Measurements from ENCODE around the gene NEK1. TPM values are rescaled to one million over a fixed set of nuclear protein-coding genes. Genes with fewer than 3 reads are reported as not detected.

The NEK1 gene
- total RNA-seq, 4 donors from 2014 or later, result 10.2 to 15.8 (median 12.9) TPM

DNA sequence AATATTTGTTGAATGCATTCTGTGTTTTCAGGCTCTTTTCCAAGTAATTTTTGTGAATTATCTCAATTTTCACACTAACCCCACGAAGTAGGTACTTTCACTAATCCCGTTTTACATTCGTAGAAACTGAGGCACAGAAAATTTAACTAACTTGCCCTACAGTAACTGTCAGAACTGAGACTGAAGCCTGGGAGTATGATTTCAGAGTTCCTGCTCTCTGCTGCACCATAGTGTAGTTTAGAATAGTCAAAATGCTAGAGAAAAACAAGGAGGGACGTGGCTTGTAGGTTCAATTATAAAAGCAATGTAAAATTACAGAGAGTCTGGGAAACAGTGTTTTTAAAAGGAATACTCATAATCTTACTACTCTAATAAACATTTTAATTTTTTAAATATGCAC lies 10.2 kb upstream of the NEK1 start:
- intact Hi-C loops (cut with DNase I), result loop anchor here (5.0 kb wide), 1 partner anchor 135 kb away; the partner anchor contains the start of gene HPF1

DNA sequence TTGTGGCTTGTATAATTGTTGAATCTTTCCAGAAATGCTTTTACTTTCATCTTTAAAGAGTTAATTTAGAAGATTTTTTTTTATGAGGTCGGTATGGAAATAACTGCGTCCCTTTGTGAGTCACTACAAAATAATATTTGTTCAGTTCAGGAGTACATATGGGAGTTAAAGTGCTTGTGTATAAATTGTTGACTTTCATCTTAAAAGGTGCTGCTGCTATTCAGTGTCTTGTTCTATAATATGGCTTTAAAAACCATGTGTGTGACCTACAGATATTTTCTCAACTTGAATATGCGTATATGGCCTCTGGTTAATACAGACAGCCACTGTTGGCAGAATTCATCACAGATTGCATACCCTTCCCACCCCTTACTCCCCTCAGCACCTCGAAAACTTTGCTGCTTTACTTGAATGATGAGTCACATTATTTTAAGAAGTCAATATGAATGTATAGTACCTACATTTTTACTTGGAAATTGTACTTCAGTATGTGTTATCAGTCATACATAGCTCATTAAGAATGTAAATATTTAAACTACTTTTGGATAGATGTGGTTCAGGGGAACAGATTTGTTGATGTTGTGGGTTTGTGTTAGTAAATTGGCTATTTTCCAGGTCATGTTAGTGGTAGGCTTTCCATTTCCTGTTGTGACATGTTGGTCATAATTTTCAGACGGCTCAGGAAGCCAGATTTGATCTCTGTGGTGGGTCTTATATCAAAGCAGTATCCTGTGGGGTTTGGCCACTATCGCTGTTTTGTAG lies 9.5 kb upstream of the NEK1 start:
- TF ChIP-seq CTCF (IDR thresholded peaks at IDR 0.05), result no peak
- TF ChIP-seq POLR2A (IDR thresholded peaks at IDR 0.05; ENCODE audit: low read depth), result no peak
- TF ChIP-seq EP300 (IDR thresholded peaks at IDR 0.05), result no peak
- TF ChIP-seq POLR2AphosphoS5 (IDR thresholded peaks at IDR 0.05), result no peak
- Histone ChIP-seq H3K27ac (replicated peaks in 1 of 4) (peak overlapping the region in 2 of 4 donors; percentile 50 to 95), H3K4me1 (peaks cover 16 to 43% (median 33%) of the 10 kb centered on the region in 4 donors), H3K27me3 (no peaks in the 10 kb centered on the region), H3K36me3 (no peaks in the 10 kb centered on the region), H3K9me3 (no peaks in the 10 kb centered on the region), H3K4me3 (peak overlapping the region; percentile 57 to 79 (median 74))
- intact Hi-C loops (cut with DNase I), result loop anchor here (2.0 to 5.0 kb wide), 2 partner anchors 135 to 405 kb away; partner anchors contain the start of genes HPF1 and MFAP3L
- DNase-seq (ENCODE audit: extremely low spot score), result no peak
- WGBS, result 7% methylated on average over 6 of the region's 6 CpGs

More for the DNA sequence above, 10.2 kb upstream of the NEK1 start:
- H3K4me1 ChIP-seq, result peaks cover 16 to 43% (median 34%) of the 10 kb centered on the region in 4 donors
- DNase-seq (ENCODE audit: extremely low spot score), result no peak
- 48% methylated on average over 4 of the region's 4 CpGs for WGBS
- H3K27ac ChIP-seq (replicated peaks in 1 of 4), result peak overlapping the region in 1 of 4 donors; percentile 16
- no peaks in the 10 kb centered on the region for H3K27me3 ChIP-seq
- no peaks in the 10 kb centered on the region for H3K36me3 ChIP-seq
- H3K4me3 ChIP-seq, result no peak overlapping the region
- no peak for TF ChIP-seq POLR2AphosphoS5 (IDR thresholded peaks at IDR 0.05)
- no peaks in the 10 kb centered on the region for H3K9me3 ChIP-seq

DNA sequence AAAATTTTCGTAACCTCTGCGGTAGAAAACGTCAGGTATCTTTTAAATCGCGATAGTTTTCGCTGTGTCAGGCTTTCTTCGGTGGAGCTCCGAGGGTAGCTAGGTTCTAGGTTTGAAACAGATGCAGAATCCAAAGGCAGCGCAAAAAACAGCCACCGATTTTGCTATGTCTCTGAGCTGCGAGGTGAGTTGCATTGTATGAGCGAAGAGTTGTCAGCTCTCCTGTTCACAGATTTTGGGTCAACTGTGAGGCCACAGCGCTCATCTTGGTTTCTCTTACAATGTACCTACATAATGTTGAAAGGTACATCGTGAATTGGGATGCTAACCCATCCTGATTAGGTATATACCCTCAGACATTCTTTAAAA lies 8.5 kb upstream of the NEK1 start:
- no peak for DNase-seq (ENCODE audit: extremely low spot score)
- Histone ChIP-seq H3K36me3 (no peaks in the 10 kb centered on the region), H3K27me3 (no peaks in the 10 kb centered on the region), H3K27ac (replicated peaks in 1 of 4) (peak overlapping the region; percentile 89 to 95 (median 93)), H3K4me1 (peaks cover 16 to 35% (median 30%) of the 10 kb centered on the region in 4 donors), H3K4me3 (peak overlapping the region; percentile 57 to 79 (median 74)), H3K9me3 (no peaks in the 10 kb centered on the region)
- WGBS, result 2% methylated on average over 14 of the region's 14 CpGs
- intact Hi-C loops (cut with DNase I), result loop anchor here (2.0 to 5.0 kb wide), 2 partner anchors 136 to 406 kb away; partner anchors contain the start of genes HPF1 and MFAP3L
- no peak for TF ChIP-seq POLR2A (IDR thresholded peaks at IDR 0.05; ENCODE audit: low read depth)
- TF ChIP-seq EP300 (IDR thresholded peaks at IDR 0.05), result no peak
- TF ChIP-seq CTCF (IDR thresholded peaks at IDR 0.05), result no peak
- no peak for TF ChIP-seq POLR2AphosphoS5 (IDR thresholded peaks at IDR 0.05)

DNA sequence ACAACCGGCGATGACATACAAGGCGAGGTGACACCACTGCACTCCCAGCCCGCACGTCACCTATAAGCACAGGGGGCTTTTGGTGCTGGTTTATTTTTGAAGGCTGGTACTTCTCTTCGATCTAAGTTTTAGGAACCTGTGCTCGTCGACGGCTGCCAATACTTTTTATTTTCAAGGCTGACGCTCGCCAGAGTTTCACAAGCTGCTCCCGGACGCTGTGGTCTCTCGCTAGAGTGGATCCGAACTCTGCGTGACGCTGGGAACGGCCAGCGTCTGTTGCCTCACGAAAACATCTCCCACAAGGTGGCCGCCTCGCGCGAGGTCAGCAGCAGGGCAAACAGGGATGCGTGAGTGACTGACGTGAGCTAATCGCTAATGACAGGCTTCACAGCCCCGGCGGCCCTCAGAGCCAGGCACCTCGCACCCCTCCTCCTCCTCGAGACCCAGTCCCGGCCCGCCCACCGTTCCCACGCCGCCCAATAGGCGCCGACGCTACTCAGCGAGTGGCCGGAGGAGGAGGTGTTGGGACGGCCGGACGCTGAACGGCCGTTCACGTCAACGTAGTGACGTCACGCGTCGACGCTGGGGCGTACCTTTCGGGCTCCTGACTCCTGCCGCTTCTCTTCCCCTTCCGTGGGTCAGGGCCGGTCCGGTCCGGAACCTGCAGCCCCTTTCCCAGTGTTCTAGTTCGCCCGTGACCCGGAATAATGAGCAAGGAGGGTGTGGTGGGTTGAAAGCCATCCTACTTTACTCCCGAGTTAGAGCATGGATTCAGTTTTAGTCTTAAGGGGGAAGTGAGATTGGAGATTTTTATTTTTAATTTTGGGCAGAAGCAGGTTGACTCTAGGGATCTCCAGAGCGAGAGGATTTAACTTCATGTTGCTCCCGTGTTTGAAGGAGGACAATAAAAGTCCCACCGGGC lies 7.8 kb upstream of the NEK1 start, which contains the start of gene CLCN3:
TSS of gene CLCN3 (plus strand) at position 621 of the 922 bp plus-strand sequence. CDS start 15,351 bp downstream, outside the sequence.
- Histone ChIP-seq H3K36me3 (no peaks in the 10 kb centered on the region), H3K4me3 (peak within 1 kb of the TSS; percentile 57 to 79 (median 74)), H3K4me1 (peaks cover 16 to 33% (median 30%) of the 10 kb centered on the region in 4 donors), H3K27ac (replicated peaks in 1 of 4) (peak within 1 kb of the TSS; percentile 89 to 95 (median 93)), H3K27me3 (no peaks in the 10 kb centered on the region), H3K9me3 (no peaks in the 10 kb centered on the region)
- TF ChIP-seq EP300 (IDR thresholded peaks at IDR 0.05) (peak; percentile 69), POLR2AphosphoS5 (IDR thresholded peaks at IDR 0.05) (peak; percentile 98 to 99), CTCF (IDR thresholded peaks at IDR 0.05) (peak in 2 of 3 experiments; percentile 17 to 27), POLR2A (IDR thresholded peaks at IDR 0.05; ENCODE audit: low read depth) (peak; percentile 74)
- DNase-seq (ENCODE audit: extremely low spot score), result peak; percentile 98
- intact Hi-C loops (cut with DNase I), result loop anchor here (2.0 to 10.0 kb wide), 4 partner anchors 42 to 407 kb away; partner anchors contain the start of genes HPF1 and MFAP3L
- under 1% methylated on average over 27 of the region's 67 CpGs for WGBS
